Nephron progenitor cell (in vitro differentiated cells): ENCODE results near the gene ATP13A2.

Experiments
- DNase-seq: peaks from one replicate; pipeline ENCODE4 v3.0.0; 2021
- H3K27ac Mint-ChIP-seq: 2 replicates; pipeline ENCODE4 v1.8.0; 2021; ENCODE audit warnings: mild to moderate bottlenecking, moderate library complexity, mixed read lengths
- H3K27me3 Mint-ChIP-seq: 2 replicates; pipeline ENCODE4 v1.8.0; 2021; ENCODE audit warnings: mild to moderate bottlenecking, low read depth, mixed read lengths; ENCODE audit not compliant: poor library complexity
- H3K36me3 Mint-ChIP-seq: 2 replicates; pipeline ENCODE4 v1.8.0; 2021; ENCODE audit warnings: low read depth, mixed read lengths
- H3K4me1 Mint-ChIP-seq: 2 replicates; pipeline ENCODE4 v1.8.0; 2021; ENCODE audit warnings: mixed read lengths
- H3K4me3 Mint-ChIP-seq: 2 replicates; pipeline ENCODE4 v1.8.0; 2021; ENCODE audit warnings: mild to moderate bottlenecking, moderate library complexity, mixed read lengths
- H3K9me3 Mint-ChIP-seq: 2 replicates; pipeline ENCODE4 v1.8.0; 2021; ENCODE audit warnings: mild to moderate bottlenecking, moderate library complexity, mixed read lengths
- TF ChIP-seq, protein P1 (sequence below): fragments of 200-600 bp; sonication (generic); IDR thresholded peaks from 2 replicates; pipeline ENCODE4 v1.5.0; 2021; ENCODE audit warnings: antibody characterized with exemption

Gene ATP13A2

DNA sequence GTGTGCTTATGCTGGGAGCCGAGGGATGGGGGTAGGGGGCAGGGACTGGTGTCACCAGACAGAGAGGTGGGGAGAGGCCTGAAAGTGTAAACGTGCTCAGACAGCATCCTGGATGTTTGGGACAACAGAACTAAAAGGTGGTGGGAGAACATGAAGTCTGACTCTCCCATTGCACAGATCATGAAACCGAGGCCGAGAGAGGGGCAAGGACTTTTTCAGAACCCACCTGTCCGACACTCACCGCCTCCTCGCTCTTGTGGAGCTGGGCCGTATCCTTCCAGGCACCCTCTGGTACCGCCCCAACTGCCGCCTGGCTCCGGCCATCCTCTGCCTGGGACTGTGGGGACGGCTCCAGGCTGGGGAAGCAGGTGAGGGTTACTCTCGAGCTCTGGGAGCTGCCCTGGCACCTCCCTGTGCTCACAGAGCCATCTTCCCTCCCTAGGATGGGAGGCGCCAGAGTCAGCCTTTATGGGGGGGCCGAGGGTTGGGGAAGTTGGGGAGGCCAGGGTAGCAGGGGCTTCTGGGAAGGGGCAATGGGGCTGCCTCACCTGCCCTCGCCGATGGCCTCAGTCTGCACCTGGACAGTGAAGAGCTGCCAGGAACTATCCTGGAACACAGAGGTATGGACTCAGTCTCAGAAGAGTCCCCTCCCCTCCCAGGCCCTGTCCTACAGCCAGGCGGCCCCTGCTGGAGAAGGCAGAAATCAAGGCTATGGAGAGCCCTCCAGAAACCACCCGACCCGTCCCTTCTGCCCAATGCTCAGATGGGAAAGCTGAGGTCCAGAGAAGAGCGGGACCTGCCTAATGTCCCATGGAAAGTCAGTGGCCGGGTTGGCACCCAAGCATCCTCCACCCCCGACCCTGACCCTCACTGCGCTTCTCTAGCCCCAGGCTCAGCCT lies 7.0 kb downstream of the ATP13A2 start:
- Mint-ChIP-seq H3K27me3 (peaks cover 2% of the 10 kb centered on the region), H3K4me3 (no peak overlapping the region), H3K9me3 (no peaks in the 10 kb centered on the region), H3K4me1 (peaks cover 4% of the 10 kb centered on the region), H3K36me3 (peaks cover under 1% of the 10 kb centered on the region), H3K27ac (no peak overlapping the region)
- DNase-seq = no peak
- TF ChIP-seq, protein P1, sequence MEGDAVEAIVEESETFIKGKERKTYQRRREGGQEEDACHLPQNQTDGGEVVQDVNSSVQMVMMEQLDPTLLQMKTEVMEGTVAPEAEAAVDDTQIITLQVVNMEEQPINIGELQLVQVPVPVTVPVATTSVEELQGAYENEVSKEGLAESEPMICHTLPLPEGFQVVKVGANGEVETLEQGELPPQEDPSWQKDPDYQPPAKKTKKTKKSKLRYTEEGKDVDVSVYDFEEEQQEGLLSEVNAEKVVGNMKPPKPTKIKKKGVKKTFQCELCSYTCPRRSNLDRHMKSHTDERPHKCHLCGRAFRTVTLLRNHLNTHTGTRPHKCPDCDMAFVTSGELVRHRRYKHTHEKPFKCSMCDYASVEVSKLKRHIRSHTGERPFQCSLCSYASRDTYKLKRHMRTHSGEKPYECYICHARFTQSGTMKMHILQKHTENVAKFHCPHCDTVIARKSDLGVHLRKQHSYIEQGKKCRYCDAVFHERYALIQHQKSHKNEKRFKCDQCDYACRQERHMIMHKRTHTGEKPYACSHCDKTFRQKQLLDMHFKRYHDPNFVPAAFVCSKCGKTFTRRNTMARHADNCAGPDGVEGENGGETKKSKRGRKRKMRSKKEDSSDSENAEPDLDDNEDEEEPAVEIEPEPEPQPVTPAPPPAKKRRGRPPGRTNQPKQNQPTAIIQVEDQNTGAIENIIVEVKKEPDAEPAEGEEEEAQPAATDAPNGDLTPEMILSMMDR = no peak

DNA sequence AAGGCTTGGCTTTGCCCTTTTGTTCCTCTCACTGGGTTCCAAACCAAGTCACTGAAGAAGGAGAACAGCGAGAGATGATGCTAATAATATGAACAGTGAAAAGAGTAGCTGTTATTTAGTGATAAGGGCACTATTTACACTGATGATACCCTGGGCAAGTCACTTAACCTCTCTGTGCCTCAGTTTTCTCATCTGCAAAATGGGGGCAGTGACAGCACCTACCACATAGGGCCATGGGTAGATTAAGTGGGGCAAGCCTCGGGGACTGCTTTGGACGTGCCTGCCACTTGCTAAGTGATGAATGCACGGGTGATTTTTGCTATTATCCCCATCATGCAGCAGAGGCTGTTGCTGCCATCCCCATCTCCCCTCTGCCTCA lies 9.2 kb downstream of the ATP13A2 start:
- TF ChIP-seq, protein P1 = no peak
- H3K4me3 Mint-ChIP-seq = no peak overlapping the region
- peaks cover 5% of the 10 kb centered on the region for H3K27me3 Mint-ChIP-seq
- no peaks in the 10 kb centered on the region for H3K4me1 Mint-ChIP-seq
- H3K9me3 Mint-ChIP-seq = no peaks in the 10 kb centered on the region
- DNase-seq = no peak
- H3K36me3 Mint-ChIP-seq = peaks cover 12% of the 10 kb centered on the region
- no peak overlapping the region for H3K27ac Mint-ChIP-seq

DNA sequence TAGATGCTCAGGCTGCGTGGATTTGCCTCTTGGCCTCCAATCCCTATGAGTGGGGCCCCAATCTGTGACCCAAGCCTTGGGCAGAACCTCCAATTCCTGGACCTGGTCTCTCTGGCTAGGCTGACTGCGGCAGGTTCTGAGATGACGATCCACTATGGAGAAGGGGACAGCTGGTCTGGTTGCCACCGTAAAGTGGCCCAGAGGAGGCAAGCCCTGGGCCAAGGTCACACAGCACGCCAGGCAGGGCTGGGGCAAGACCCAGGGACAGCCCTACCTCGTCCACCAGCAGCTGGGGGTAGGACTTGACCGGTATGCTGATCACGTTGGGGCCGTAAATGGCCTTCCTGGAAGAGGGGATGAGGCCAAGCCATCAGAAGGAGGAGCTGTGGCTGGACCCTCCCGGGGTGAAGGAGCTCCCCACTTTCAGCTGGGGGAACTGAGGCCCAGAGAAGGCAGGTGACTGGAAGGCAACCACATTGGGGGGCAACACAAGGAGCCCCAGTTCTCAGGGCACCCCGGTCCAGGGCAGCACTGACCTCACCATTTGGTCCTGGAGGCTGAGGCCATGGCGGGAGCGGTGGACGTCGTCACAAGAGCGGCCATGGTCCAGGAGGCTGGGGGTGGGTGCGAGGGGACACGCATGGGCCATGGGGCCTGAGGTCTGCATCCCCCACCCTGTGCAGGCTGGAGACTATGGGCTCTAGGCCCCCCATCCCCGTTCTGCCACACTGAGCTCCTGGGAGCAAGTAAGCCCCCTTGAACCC lies 9.8 kb downstream of the ATP13A2 start:
- DNase-seq = no peak
- Mint-ChIP-seq H3K27me3 (peaks cover 5% of the 10 kb centered on the region), H3K4me3 (no peak overlapping the region), H3K36me3 (peaks cover 12% of the 10 kb centered on the region), H3K27ac (no peak overlapping the region), H3K9me3 (no peaks in the 10 kb centered on the region), H3K4me1 (no peaks in the 10 kb centered on the region)
- TF ChIP-seq, protein P1 = no peak

DNA sequence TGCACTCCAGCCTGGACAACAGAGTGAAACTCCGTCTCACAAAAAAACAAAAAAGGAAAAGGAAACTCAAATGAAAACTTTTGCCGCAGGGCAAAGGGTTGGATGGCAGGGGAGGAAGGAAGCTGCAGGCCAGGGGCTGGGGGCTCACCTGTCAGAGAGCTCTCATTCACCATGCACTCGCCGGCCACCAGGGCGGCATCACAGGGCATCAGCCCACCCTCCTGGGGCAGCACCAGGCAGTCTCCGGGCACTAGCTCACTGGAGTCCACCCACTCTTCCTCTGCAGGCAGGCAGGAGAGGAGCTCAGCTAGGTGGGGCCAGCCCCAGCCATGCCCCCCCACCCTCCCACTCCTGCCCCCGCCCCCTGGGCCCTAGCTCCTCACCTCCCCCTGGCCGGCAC lies 11.9 kb downstream of the ATP13A2 start:
- Mint-ChIP-seq H3K27ac (no peak overlapping the region), H3K27me3 (peaks cover 5% of the 10 kb centered on the region), H3K4me3 (no peak overlapping the region), H3K4me1 (no peaks in the 10 kb centered on the region), H3K9me3 (no peaks in the 10 kb centered on the region), H3K36me3 (peaks cover 12% of the 10 kb centered on the region)
- TF ChIP-seq, protein P1 = no peak
- DNase-seq = no peak

DNA sequence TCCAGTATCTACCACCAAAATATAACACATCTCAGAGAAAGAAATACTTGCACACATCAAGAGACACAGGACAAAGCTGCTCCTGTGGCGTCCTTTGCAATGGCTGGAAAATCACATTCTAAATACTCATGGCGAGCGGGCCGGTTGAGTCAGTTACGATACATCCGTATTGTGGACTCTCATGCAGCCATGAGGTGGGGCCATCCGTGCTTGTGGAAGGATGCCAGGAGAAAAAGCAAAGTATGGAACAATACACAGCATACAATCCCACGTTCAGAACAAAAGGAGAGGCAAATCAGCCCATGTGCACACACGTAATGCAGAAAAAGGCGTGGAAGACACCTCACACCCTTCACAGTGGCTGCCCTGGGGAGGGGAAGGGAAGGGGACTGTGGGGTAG lies 13.1 kb downstream of the ATP13A2 start:
- Mint-ChIP-seq H3K27ac (no peak overlapping the region), H3K4me3 (no peak overlapping the region), H3K9me3 (no peaks in the 10 kb centered on the region), H3K36me3 (peaks cover 12% of the 10 kb centered on the region), H3K4me1 (no peaks in the 10 kb centered on the region), H3K27me3 (peaks cover 5% of the 10 kb centered on the region)
- DNase-seq = no peak
- TF ChIP-seq, protein P1 = no peak
